NCI-H2029 (cell line): ENCODE data around the gene ANKRD17.

Experiments used
- DNase-seq: peaks from one replicate; lab custom pipeline; 2025; lab: John Stamatoyannopoulos, UW

The ANKRD17 gene

DNA sequence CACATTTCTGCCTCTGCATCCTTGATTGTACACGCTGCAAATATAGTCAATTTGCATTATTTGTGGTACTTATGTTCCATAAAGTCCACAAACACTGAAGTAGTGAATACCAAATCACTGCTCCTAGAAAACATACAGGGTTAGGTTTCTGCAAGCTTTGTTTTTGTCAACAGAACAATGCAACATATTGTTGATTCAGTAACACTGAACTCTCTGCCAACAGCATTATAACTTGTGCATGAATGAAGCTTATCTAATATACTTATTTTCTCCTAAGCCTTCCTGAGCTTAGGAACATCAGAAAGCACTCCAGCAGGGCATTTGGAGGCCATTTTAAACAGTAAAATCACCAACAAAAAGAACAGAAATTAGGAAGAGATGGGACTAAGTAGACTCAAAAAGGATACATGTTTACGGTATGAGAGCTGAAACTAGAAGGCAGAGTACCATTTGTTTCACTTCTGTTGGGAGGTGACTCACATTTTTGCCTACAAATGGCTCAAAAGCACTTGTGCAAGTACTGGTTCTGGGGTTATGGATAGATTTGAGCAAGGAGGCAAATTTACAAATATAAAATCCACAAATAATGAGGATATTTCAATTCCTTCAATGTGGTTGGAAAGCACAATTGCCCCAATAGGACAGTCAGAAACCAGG lies 203.2 kb downstream of the ANKRD17 start:
- DNase-seq, result no peak

DNA sequence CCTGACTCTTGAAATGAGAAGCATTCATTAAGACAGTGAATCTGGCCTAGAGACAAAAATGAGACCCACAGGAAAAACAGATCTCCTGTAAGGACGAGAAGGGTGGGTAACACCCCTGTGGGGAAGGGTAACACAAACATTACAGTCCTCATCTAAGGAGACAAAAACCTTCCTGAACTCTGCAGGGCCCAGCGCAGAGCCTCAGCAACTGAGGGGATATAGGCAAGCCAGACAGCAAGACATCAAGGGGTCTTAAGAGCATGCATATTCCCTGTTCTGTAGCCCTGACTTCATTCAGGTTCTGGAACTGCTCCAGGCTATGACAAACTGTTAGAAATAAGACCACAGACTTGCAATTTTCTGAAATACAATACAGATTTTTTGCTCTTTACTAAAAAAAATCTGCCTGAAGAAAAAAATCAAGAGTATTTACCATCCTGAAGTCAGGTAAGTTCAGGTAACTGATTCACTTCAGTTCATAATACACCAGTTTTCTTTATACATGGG lies 204.6 kb downstream of the ANKRD17 start:
- no peak for DNase-seq

DNA sequence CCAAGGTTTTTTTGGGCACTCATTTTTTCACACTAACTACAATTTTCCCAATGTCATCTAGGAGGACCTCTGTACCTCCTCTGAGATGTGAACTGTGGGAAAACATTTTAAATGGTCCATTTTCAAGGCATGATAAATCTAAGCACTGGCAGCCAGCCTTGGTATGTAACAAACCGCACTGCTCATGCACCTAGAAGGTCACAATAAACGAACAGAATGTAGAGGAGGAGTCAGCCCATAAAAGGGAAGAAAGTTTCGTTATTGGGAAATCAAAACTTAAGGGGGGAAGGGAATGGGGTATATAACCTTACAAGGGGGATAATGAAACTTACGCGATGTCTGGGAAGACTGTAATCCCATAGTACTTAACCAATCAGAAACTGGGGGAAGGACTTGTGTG lies 205.5 kb downstream of the ANKRD17 start:
- no peak for DNase-seq

DNA sequence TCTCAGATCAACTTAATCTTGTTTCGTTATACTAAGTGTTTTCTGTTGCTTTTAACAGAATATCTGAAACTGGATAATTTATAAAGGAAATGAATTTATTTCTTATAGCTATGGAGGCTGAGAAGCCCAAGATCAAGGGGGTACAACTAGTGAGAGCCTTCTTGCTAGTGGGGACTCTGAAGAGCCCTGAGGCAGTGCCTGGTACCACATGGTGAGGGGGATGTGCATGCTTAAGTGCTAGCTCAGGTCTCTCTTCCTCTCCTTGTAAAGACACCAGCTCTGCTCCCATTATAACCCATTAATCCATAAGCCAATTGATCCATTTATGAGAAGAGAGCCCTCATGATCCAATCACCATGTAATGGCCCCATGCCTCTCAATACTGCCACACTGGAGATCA lies 207.0 kb downstream of the ANKRD17 start:
- DNase-seq, result no peak

DNA sequence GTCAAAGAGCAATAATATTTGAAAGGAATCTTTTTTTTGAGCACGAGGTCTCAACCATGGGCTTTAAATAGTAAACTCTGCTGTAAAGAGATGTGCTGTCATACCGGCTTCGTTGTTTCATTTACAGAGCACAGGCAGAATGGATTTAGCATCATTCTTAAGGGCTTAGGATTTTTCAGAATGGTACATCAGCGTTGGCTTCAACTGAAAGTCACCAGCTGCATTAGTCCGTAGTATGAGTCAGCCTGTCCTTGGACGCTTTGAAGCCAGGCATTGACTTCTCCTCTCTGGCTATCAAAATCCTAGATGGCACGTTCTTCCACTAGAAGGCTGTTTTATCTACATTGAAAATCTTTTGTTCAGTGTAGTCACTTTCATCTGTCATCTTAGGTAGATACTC lies 212.7 kb downstream of the ANKRD17 start:
- no peak for DNase-seq

DNA sequence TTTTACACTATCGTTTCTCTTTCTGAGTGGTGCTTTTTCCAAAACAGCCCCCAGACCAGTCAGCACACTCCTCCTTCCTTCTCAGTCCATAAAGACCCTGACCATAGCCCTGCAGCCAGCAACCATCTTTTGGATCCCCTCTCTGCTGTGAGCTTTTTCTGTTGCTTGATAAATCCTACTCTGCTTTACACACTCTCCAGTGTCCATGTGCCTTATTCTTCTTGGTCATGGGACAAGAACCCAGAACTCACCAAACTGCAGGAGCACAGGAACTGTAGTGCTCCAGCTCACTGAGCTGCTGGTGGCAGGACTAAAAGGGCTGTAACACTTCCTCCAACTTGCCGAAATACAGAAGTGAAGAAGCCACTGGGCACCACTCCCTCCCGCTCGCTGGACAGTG lies 221.5 kb downstream of the ANKRD17 start:
- DNase-seq, result no peak

DNA sequence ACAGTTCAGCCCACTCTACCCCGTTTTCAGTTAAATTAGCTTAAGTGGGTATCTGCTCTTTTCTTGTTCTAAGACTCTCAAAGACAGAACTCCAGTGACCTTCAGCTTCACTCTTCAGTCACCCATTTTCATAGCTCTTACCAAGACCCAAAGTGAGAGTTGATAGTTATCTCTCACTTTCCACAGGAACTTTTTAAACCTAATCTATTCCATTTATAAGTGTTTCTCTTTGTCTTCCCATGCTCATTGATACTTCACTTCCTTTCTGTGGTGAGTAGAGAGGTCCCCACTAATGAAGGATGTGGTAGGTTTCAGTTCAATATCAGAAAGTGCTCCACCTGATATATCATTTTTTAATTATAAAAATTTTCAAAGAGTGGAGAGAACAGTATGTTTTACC lies 222.5 kb downstream of the ANKRD17 start:
- DNase-seq, result no peak

DNA sequence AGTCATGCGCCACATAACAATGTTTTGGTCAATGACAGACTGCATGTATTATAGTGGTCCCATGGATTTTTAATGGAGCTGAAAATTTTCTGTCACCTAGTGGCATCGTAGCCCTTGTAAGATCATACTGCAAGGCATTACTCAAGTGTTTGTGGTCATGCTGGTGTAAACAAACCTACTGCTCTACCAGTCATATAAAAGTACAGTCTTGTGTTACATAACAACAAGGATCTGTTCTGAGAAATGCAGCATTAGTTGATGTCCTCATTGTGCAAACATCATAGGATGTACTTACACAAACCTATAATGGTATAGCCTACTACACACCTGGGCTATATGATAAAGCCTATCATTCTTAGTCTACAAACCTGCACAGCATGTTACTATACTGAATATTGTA lies 223.7 kb downstream of the ANKRD17 start:
- DNase-seq, result no peak

DNA sequence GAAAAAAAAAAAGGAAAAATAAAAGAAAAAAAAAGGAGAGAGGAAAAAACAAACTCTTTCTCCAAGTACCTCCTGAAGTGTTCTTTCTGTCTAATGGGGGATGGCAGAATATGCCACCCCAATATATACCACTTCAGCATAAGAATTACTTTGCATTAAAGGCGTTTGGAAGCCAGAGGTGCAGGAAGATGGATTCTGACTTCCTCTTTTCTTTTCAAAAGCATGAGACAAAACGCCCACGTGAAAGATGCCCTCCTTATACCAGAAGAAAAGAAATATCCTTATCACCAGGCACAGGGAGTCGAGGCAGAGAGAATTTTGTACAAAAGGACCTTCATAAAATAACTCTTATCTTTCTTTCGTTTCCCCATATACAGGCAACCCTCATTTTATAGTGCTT lies 230.0 kb downstream of the ANKRD17 start:
- no peak for DNase-seq
